SK-MEL-5 (cell line): ENCODE measurements around the gene ATP2B2. TPM values are rescaled to one million over a fixed set of nuclear protein-coding genes. Genes with fewer than 3 reads are reported as not detected.
A peak's percentile ranks its signal among the peaks of the same experiment; 100 is the strongest.

Experiments used
- DNase-seq: peaks from one replicate; pipeline ENCODE4 v3.0.0-alpha.2; 2016; ENCODE audit warnings: low read depth, low spot score
- in situ Hi-C: cut with HindIII; loops from 2 replicates; pipeline ENCODE4 v1.10.0; 2016; ENCODE audit warnings: low sequenced_read_pairs, high pct_unique_total_duplicates, low pct_unique_long_range_greater_than_20kb
- total RNA-seq: library from RNA; depleted of rRNA; stranded (reverse); fragments of >200 nt; shearing (Covaris generic); gene quantifications from 2 replicates; pipeline ENCODE4 v1.2.3, GENCODE V29; 2014

ATP2B2 gene
- total RNA-seq, 1 experiment from 2014 or later: not detected

DNA sequence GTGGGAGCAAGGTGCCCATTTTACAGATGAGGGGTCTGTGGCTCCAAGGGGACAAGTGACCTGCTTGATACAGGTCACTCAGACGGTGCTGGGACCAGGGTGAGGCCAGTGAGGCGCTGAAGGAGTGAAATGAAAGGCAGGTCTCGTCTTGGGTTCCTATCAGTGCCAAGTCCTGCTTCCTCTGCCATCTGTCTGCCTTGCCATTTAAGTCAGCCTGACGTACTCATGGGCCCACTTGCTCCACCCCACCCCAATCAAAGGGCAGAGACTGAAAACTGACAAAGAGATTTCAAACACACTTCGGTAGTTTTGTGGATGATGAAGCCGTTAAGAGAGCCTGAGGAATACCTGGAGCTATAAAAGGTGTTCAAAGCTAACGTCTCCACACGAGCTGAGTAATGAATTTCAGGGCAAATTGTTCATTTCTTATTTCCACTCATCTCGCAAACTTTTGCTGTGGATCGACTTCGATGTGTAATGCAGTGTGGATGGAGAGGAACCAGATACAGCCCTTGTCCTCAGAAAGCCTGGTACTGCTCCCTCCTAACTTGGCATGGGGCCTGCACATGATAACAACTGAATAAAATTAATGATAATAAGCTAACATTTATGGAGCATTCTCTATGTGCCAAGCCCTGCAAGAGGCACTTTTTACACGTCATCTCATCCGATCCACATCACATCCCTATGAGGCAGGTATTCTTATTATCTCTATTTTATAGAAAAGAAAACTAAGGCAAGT is 36.6 kb downstream of the ATP2B2 start:
- no peak for DNase-seq
- in situ Hi-C loops: no loop called here

- in situ Hi-C loops: no loop called here
- no peak for DNase-seq
Observed at GRCh38 chr3:10467904-10468612, 37.3 kb downstream of the ATP2B2 start.

GRCh38 chr3:10467204-10467603 is 38.2 kb downstream of the ATP2B2 start:
- no peak for DNase-seq
- in situ Hi-C loops: no loop called here

GRCh38 chr3:10466186-10466585 is 39.2 kb downstream of the ATP2B2 start:
- in situ Hi-C loops: no loop called here
- no peak for DNase-seq

- in situ Hi-C loops: no loop called here
- no peak for DNase-seq
Observed at GRCh38 chr3:10465161-10465560, 40.2 kb downstream of the ATP2B2 start.

DNA sequence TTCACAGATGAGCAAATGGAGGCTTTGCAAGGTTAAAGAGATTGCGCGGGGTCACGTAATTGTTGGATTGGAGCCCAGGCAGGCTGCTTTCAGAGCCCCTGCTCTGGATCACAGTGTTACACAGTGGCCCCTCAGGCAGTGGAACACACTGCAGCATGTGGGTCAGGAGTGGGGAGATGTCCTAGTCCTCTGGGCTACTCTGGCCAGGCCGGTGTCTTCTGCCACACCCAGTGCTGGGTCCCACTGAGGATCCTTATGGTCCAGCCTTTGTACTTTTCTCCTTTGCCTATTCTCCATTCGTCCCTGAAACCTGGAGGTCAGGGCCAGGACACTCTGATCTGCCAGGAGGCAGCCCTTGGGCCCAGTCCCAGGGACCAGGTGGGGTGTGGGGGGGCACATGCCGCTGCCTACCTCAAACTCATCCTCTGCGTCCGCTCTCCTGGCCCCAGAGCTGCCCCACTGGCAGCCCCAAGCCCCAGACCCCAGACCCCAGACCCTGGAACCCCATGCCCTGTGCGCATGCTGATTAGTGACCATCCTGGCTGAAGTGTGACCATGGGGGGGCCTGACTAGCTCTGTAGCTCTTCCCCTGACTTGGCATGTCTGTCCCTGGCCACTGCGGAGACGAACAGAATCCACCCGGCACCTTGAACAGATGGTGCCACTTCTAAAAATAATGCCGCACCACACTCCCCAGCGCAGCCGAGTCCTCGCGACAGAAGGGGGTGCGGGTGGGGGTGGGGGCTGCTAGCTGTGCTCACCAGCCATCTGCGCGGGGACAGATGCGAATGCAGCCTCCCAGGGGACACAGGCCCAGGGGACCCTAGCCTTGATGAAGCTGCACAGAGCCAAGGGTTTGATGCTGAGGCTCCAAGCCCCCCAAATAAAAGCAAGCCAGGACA is 41.6 kb downstream of the ATP2B2 start:
- DNase-seq: no peak
- in situ Hi-C loops: no loop called here

DNA sequence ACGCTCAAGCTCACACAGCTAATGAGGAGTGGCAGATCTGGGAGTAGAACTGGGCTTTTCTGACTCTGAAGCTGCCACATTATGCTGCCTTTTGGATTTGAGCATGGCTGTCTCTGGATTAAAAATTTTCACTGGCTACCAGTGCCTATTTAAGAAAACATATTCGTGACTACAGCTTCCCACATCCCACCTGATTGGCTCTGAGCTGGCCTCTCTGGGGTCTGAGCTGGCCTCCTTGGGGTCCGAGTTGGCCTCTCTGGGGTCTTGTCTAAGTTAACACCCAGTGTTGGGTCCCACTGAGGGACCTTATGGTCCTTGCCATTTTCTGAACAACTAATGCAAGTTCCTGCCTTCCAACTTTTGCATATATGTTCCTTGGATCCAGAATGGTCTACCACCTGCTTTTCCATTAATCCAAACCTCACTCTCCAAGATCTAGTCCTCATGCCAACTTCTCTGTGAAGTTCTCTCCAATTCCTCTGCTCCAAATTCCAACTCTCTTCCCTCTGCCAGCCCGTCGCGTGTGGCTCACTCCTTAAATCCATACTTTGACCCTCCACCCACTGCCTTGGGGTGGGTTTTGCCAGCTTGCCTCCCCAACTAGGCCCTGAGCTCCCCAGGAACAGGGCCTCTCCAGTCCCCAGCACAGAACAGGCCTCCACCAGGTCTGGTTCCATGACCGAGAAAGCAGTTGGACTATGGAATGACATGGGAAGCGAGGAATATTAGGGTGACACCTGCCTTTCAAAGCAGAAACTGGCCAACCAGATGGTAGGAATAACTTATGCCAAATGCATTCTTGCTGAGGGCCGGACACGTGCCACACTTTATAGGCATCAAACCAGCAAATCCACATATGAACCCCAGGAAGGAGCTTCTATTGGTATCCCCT is 42.5 kb downstream of the ATP2B2 start:
- DNase-seq: no peak
- in situ Hi-C loops: no loop called here

DNA sequence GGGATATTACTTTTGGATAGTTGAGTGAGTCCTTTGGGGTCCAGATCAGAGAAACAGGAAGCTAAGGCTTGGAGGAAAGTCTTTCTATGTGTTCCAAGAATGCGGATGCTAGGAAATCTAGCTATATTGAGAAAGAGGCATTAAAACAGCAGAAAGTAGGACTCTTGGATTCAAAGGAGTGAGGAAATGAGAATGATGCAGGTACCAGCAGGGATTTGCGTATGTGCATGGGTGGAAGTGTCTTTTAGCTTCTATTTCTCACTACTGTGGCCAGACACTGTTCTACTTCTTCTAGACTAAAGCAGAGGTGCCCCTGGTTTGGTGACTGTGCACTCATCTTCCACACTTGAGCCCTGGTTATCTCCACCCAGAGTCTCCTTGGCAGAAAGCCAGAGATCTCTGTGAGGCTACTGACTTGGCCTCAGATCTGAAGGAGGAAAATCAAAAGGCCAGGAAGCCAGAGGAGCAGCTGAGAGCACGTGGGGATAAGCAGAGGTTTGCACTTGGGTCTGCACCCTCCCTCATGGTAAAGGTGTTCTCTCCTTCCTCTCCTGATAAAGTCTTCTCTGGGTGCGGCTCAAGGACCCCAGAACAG is 44.3 kb downstream of the ATP2B2 start:
- in situ Hi-C loops: no loop called here
- no peak for DNase-seq

GRCh38 chr3:10459954-10460754 is 45.2 kb downstream of the ATP2B2 start:
- in situ Hi-C loops: no loop called here
- peak; percentile 44 for DNase-seq

DNA sequence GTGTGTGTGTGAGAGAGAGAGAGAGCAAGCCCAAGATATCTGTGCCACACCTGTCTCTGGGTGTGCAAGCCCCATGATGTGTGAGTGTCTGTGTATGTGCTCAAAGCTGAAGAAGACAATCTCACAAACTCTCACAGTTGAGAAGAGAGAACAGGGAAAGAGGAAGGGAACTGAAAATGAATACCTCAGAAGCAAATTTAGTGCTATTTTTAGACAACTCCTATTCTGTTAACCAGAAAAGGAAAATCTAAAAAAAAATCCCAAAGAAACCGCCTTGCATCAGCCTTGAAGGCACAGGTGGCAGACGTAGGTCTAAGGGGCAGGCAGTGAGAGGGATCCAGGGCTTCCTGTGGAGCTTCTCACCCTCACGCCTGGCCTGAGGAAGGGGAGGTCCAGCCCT is 47.8 kb downstream of the ATP2B2 start:
- in situ Hi-C loops: no loop called here
- no peak for DNase-seq

- DNase-seq: no peak
- in situ Hi-C loops: no loop called here
Observed at GRCh38 chr3:10456981-10457380, 48.4 kb downstream of the ATP2B2 start.

GRCh38 chr3:10455545-10455914 is 49.9 kb downstream of the ATP2B2 start:
- in situ Hi-C loops: no loop called here

GRCh38 chr3:10454907-10455544 is 50.4 kb downstream of the ATP2B2 start:
- in situ Hi-C loops: no loop called here
- no peak for DNase-seq

More at GRCh38 chr3:10455545-10455914, 49.9 kb downstream of the ATP2B2 start:
- DNase-seq: no peak

DNA sequence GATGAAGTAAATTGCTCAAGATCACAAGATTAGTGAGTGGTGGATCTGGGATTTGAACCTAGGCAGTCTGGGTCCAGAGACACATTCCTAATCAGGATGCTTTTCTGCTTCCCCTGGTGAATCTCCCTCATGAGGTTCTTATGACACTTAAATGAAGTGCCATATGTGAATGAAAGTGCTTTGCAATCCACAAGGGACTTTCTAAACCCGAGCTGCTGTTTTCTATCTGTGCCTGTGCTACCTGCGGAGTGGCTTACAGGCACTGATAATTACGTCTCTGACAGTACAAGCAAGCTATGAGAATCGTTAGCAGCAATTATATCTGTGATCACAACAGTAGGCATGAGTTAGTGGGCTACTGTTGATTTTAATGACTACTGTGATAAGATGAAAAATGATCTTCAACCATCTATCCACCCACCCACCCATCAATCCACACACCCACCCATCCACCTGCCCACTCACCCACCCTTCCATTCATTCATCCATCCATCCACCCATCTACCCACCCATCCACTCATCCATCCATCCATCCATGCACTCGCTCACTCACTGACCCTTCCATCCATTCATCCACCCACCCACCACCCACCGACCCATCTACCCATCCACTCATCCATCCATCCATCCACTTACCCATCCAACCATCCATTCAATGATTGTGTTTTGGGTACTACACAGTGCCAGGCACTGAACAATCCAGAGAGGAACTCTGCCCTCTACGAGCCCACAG is 51.8 kb downstream of the ATP2B2 start:
- in situ Hi-C loops: no loop called here
- no peak for DNase-seq
